HCT116 (cell line): ENCODE results near the gene NRCAM. TPM values are rescaled to one million over a fixed set of nuclear protein-coding genes. Genes with fewer than 3 reads are reported as not detected.

Source experiments
- ATAC-seq: fragments of 200-7000 bp; cut with Tn5 transposase; 2 replicates; pipeline ENCODE4 v1.9.1; 2020; ENCODE audit warnings: mild to moderate bottlenecking, moderate library complexity
- BruUV-seq: library from RNA; stranded (reverse); fragments of 400-500 nt; replicated peaks from 2 replicates; lab custom pipeline; 2021; lab: Mats Ljungman, UMichigan
- CTCF ChIA-PET: fragments of 300-600 bp; sonication (Branson Sonifier 250); formaldehyde crosslinking; loops from one replicate; lab custom pipeline; 2021; ENCODE audit warnings: antibody characterized with exemption; lab: Charles Lee
- POLR2A ChIA-PET: fragments of 300-600, 350-600 bp; sonication (Branson Sonifier 250); formaldehyde crosslinking; loops from one replicate; lab custom pipeline; 2021; ENCODE audit warnings: antibody characterized with exemption; lab: Charles Lee
- RAD21 ChIA-PET, 2 experiments: fragments of 300-600 bp; sonication (Branson Sonifier 250); formaldehyde crosslinking; loops; one replicate each; lab custom pipeline; 2023; ENCODE audit warnings: low total read pairs in 2 of 2; ENCODE audit not compliant: uncharacterized antibody in 2 of 2, unreplicated experiment in 2 of 2, low non-redundant PET in 1 of 2; lab: Charles Lee
- DNase-seq: peaks from one replicate; pipeline ENCODE4 v3.0.0-alpha.2; 2010; ENCODE audit warnings: low read depth, low spot score
- H2AFZ ChIP-seq: fragments of 200-600 bp; shearing (Covaris generic), sonication (generic); 2 replicates; pipeline ENCODE4 v1.6.1; 2017; ENCODE audit warnings: low read depth, mixed run types, mixed read lengths, antibody characterized with exemption, low read length; ENCODE audit not compliant: poor library complexity, severe bottlenecking
- H3K27ac ChIP-seq: 2 replicates; pipeline ENCODE4 v1.5.1; 2012; ENCODE audit warnings: low read depth, low read length
- H3K27me3 ChIP-seq: fragments of 200-600 bp; sonication (generic); 2 replicates; pipeline ENCODE4 v1.6.1; 2016; ENCODE audit warnings: mixed run types, low read length, mixed read lengths; ENCODE audit not compliant: insufficient read depth
- H3K36me3 ChIP-seq, 2 experiments: fragments of 200-500 bp in 1 of 2; fragments of 200-600 bp in 1 of 2; sonication (Bioruptor generic) in 1 of 2; sonication (generic) in 1 of 2; 2 replicates each; pipeline versions ENCODE4 v1.5.1 to v1.6.1; 2014 to 2016; ENCODE audit warnings: low read length in 2 of 2, inconsistent platforms in 1 of 2, mixed read lengths in 1 of 2, mixed run types in 1 of 2; ENCODE audit not compliant: insufficient read depth in 2 of 2, control insufficient read depth in 1 of 2
- H3K4me1 ChIP-seq, 2 experiments: fragments of 200-600 bp in 1 of 2; sonication (generic) in 1 of 2; 2 replicates each; pipeline versions ENCODE4 v1.5.1 to v1.6.1; 2012 to 2017; ENCODE audit warnings: low read length in 2 of 2, inconsistent platforms in 1 of 2, mild to moderate bottlenecking in 1 of 2, mixed read lengths in 1 of 2, mixed run types in 1 of 2, moderate library complexity in 1 of 2; ENCODE audit not compliant: insufficient read depth in 2 of 2, control insufficient read depth in 1 of 2
- H3K4me2 ChIP-seq: fragments of 200-600 bp; sonication (generic); 2 replicates; pipeline ENCODE4 v1.6.1; 2017; ENCODE audit warnings: mixed run types, low read length, mixed read lengths
- H3K4me3 ChIP-seq, 2 experiments: fragments of 200-600 bp in 1 of 2; sonication (generic) in 1 of 2; replicated peaks in 1 of 2; 2 replicates each; pipeline ENCODE4 v1.5.1; 2011 to 2016; ENCODE audit warnings: low read length in 2 of 2, control low read depth in 1 of 2, low read depth in 1 of 2, mild to moderate bottlenecking in 1 of 2, mixed read lengths in 1 of 2, mixed run types in 1 of 2
- H3K79me2 ChIP-seq: fragments of 200-600 bp; sonication (generic); 2 replicates; pipeline ENCODE4 v1.6.1; 2017; ENCODE audit warnings: mild to moderate bottlenecking, mixed run types, low read length, moderate library complexity, mixed read lengths; ENCODE audit not compliant: insufficient read depth
- H3K9ac ChIP-seq: fragments of 200-600 bp; sonication (generic); 2 replicates; pipeline ENCODE4 v1.6.1; 2016; ENCODE audit warnings: low read length, mixed read lengths
- H3K9me2 ChIP-seq: fragments of 200-600 bp; sonication (generic), shearing (Covaris generic); 2 replicates; pipeline ENCODE4 v1.6.1; 2017; ENCODE audit warnings: mixed run types, mild to moderate bottlenecking, moderate library complexity; ENCODE audit not compliant: insufficient read depth
- H3K9me3 ChIP-seq, 2 experiments: fragments of 200-500 bp in 1 of 2; fragments of 200-600 bp in 1 of 2; sonication (Bioruptor generic) in 1 of 2; sonication (generic) in 1 of 2; 2 replicates each; pipeline ENCODE4 v1.6.1; 2014 to 2017; ENCODE audit warnings: low read length in 2 of 2, mixed read lengths in 2 of 2, inconsistent platforms in 1 of 2, low read depth in 1 of 2, mild to moderate bottlenecking in 1 of 2, mixed run types in 1 of 2, moderate library complexity in 1 of 2; ENCODE audit not compliant: control insufficient read depth in 1 of 2, insufficient read depth in 1 of 2
- H4K20me1 ChIP-seq: fragments of 200-600 bp; sonication (generic), shearing (Covaris generic); 2 replicates; pipeline ENCODE4 v1.6.1; 2017; ENCODE audit warnings: mixed run types, mild to moderate bottlenecking, moderate library complexity; ENCODE audit not compliant: insufficient read depth
- CBX3 ChIP-seq: IDR thresholded peaks from 2 replicates; pipeline ENCODE4 v1.6.1; 2012; ENCODE audit warnings: low read depth
- ELF1 ChIP-seq: IDR thresholded peaks from 2 replicates; pipeline ENCODE4 v1.6.1; 2012; ENCODE audit warnings: low read depth, borderline replicate concordance
- FOSL1 ChIP-seq: IDR thresholded peaks from 2 replicates; pipeline ENCODE4 v1.6.1; 2012; ENCODE audit warnings: low read depth
- JUND ChIP-seq: IDR thresholded peaks from 2 replicates; pipeline ENCODE4 v1.6.1; 2012
- MAX ChIP-seq: IDR thresholded peaks from 2 replicates; pipeline ENCODE4 v1.6.1; 2012
- POLR2AphosphoS5 ChIP-seq: IDR thresholded peaks from 2 replicates; pipeline ENCODE4 v1.6.1; 2011; ENCODE audit warnings: mild to moderate bottlenecking, low read depth, low read length, moderate library complexity
- TCF7L2 ChIP-seq: IDR thresholded peaks from 2 replicates; pipeline ENCODE4 v1.7.0; 2011; ENCODE audit warnings: borderline replicate concordance, inconsistent platforms; ENCODE audit not compliant: insufficient read depth, insufficient read length; ENCODE audit errors: extremely low read depth
- ZBTB33 ChIP-seq: IDR thresholded peaks from 2 replicates; pipeline ENCODE4 v1.6.1; 2011; ENCODE audit warnings: mild to moderate bottlenecking, low read length, moderate library complexity; ENCODE audit not compliant: insufficient replicate concordance; ENCODE audit errors: extremely low read depth
- ZNF274 ChIP-seq: fragments of 200-500 bp; sonication (Bioruptor generic); IDR thresholded peaks from 2 replicates; pipeline ENCODE4 v1.6.1; 2014; ENCODE audit warnings: mild to moderate bottlenecking, low read depth, low read length, inconsistent platforms
- intact Hi-C: fragments of 100-400 bp; cut with micrococcal nuclease; formaldehyde crosslinking; loops from 2 replicates; pipeline ENCODE4 v1.10.0; 2022
- total RNA-seq: library from RNA; stranded (reverse); gene quantifications from one replicate; pipeline ENCODE4 v1.2.1, GENCODE V29; 2021; ENCODE audit not compliant: unreplicated experiment
- TF ChIP-seq, protein P1 (sequence below): IDR thresholded peaks from 2 replicates; pipeline ENCODE4 v1.6.1; 2012; ENCODE audit warnings: low read depth
- TF ChIP-seq, protein P2 (sequence below): IDR thresholded peaks from 2 replicates; pipeline ENCODE4 v1.6.1; 2012

The NRCAM gene
- total RNA-seq, 1 experiment from 2014 or later, result 0.15 TPM

DNA sequence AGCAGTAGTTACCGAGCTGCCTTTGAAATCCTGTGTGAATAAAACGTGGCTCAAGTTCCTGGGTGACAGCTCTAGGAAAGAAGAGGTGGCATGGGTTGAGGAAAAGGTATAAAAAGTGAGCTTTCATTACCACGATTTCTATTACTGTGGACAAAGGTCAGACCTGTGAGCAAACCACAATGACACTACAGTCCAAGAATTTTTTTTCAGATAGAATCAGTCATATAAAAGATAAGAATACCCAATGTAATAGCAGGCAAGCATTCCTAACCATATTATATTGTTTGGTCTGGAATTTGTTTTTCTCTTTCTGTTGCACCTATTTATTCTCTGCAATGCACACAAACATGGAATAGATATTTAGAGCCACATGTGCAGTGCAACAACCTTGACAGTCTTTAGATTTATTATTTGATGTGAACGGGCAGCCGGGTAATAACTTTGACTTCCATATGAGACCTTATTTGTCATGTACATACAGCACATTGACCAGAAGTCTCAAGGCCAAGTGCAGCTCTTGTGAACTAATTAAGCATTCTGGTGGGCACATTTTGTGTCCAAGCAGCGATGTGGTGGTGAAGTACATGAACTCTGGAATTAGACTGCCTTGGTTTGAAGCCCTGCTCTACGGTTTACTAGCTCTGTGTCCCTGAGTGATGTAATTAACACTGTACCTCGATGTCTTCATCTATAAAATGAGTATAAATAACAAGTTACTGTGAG is 156.8 kb downstream of the NRCAM start:
- Histone ChIP-seq H3K4me3 (no peak overlapping the region), H3K9ac (no peak overlapping the region), H4K20me1 (no peaks in the 10 kb centered on the region), H3K9me2 (no peaks in the 10 kb centered on the region), H3K4me1 (peaks cover 0 to 9% of the 10 kb centered on the region in 2 experiments; a peak in 3 of 4 replicates), H3K79me2 (no peaks in the 10 kb centered on the region), H2AFZ (peak overlapping the region; percentile 57), H3K36me3 (no peaks in the 10 kb centered on the region), H3K27me3 (no peaks in the 10 kb centered on the region), H3K27ac (no peak overlapping the region), H3K9me3 (no peaks in the 10 kb centered on the region), H3K4me2 (peak overlapping the region; percentile 23; the same call in 1 of the 2 replicates)
- ChIA-PET POLR2A (no interaction called here), RAD21 (no interaction called here), CTCF (interaction anchor here (0.8 kb wide), 1 partner anchor 197 kb away, joined by 3 read pairs; no protein-coding TSS in a partner anchor)
- BruUV-seq, result no TSS peak
- intact Hi-C loops, result no loop called here
- ATAC-seq (no peak), DNase-seq (no peak)
- TF ChIP-seq ZNF274 (no peak), TCF7L2 (no peak), FOSL1 (no peak), JUND (no peak), POLR2AphosphoS5 (no peak), ZBTB33 (no peak), ELF1 (no peak), CBX3 (no peak), MAX (no peak)
- TF ChIP-seq, protein P1, sequence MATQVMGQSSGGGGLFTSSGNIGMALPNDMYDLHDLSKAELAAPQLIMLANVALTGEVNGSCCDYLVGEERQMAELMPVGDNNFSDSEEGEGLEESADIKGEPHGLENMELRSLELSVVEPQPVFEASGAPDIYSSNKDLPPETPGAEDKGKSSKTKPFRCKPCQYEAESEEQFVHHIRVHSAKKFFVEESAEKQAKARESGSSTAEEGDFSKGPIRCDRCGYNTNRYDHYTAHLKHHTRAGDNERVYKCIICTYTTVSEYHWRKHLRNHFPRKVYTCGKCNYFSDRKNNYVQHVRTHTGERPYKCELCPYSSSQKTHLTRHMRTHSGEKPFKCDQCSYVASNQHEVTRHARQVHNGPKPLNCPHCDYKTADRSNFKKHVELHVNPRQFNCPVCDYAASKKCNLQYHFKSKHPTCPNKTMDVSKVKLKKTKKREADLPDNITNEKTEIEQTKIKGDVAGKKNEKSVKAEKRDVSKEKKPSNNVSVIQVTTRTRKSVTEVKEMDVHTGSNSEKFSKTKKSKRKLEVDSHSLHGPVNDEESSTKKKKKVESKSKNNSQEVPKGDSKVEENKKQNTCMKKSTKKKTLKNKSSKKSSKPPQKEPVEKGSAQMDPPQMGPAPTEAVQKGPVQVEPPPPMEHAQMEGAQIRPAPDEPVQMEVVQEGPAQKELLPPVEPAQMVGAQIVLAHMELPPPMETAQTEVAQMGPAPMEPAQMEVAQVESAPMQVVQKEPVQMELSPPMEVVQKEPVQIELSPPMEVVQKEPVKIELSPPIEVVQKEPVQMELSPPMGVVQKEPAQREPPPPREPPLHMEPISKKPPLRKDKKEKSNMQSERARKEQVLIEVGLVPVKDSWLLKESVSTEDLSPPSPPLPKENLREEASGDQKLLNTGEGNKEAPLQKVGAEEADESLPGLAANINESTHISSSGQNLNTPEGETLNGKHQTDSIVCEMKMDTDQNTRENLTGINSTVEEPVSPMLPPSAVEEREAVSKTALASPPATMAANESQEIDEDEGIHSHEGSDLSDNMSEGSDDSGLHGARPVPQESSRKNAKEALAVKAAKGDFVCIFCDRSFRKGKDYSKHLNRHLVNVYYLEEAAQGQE, result no peak
- TF ChIP-seq, protein P2, sequence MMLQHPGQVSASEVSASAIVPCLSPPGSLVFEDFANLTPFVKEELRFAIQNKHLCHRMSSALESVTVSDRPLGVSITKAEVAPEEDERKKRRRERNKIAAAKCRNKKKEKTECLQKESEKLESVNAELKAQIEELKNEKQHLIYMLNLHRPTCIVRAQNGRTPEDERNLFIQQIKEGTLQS, result no peak
